ENCODE data around the gene TSPAN7.

TSPAN7 gene

DNA sequence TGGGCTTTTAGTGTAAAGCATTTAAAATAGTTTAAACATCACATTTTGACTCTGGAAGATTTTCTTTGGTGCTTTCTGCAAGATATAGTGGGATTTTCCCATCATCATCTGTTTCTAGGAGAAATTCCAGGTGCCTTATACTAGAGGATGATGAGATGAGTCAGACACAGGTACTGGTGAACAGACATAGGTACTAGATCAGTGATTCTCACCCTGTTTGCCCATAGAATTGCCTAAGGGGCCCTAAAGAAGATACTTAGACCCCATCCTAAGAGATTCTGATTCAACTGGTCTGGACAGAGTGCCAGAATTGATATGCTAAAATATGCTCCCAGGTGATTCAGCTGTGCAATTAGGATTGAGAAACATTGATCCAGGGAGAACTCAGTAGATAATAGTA, 9.7 kb downstream of the TSPAN7 start:
- Mint-ChIP-seq H3K27me3 (no peaks in the 10 kb centered on the region), H3K4me3 (no peak overlapping the region), H3K9me3 (no peaks in the 10 kb centered on the region), H3K4me1 (no peaks in the 10 kb centered on the region), H3K27ac (no peak overlapping the region)
- ATAC-seq = no peak
- no peak for DNase-seq

DNA sequence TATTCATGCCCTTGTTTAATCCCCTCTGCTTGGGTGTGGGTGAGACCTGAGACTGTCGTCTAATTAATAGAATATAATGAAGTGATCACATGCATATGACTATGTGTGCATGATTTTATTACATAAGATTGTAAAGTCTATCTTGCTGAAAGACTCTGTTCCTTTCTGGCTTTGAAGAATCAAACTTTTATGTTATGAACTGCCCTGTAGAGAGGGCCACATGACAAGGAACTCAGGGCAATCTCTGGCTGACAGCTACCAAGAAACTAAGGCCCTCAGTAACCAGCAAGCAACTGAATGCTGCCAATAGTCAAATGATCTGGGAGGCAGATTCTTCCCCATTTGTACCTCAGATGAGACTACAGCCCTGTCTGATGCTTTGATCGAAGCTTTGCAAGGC, 13.5 kb downstream of the TSPAN7 start:
- no peaks in the 10 kb centered on the region for H3K4me1 Mint-ChIP-seq
- no peaks in the 10 kb centered on the region for H3K9me3 Mint-ChIP-seq
- no peak overlapping the region for H3K4me3 Mint-ChIP-seq
- H3K27ac Mint-ChIP-seq = no peak overlapping the region
- ATAC-seq (no peak), DNase-seq (no peak)
- no peaks in the 10 kb centered on the region for H3K27me3 Mint-ChIP-seq

DNA sequence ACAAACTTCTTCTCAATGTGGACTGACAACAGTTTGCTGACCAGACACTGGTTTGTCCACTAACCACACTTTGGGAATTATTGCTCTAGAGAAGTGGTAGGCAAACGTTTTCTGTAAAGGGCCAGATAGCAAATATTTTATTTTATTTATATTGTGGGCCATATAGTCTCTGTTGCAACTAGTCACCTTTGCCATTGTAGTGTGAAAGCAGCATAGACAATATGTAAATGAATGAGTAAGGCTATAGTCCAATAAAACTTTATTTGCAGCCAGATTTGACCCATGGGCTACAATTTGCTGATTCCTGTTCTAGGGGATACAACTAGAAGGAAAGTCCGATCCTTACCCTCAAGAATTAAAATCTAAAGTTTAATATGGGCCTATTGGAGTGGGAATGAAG, 14.5 kb downstream of the TSPAN7 start:
- ATAC-seq (no peak), DNase-seq (no peak)
- no peak overlapping the region for H3K27ac Mint-ChIP-seq
- no peaks in the 10 kb centered on the region for H3K27me3 Mint-ChIP-seq
- H3K9me3 Mint-ChIP-seq = no peaks in the 10 kb centered on the region
- no peaks in the 10 kb centered on the region for H3K4me1 Mint-ChIP-seq
- H3K4me3 Mint-ChIP-seq = no peak overlapping the region

DNA sequence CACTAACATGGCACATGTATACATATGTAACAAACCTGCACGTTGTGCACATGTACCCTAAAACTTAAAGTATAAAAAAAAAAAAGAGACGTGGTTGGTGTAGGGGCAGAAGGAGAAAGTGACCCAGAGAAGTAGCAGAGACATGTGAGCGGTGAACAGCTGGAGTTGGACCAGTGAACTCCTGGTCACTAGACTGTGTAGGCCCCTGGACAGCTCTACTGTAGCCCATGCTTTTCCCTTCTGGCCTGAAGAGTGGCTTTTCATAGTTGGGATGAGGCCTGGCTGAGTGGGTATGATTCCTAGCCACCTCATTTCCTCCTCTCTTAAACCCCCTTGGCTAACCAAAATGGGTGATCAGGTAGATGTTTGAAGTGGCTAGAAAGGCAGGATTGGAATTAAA, 16.4 kb downstream of the TSPAN7 start:
- no peaks in the 10 kb centered on the region for H3K9me3 Mint-ChIP-seq
- no peak overlapping the region for H3K27ac Mint-ChIP-seq
- H3K4me1 Mint-ChIP-seq = no peaks in the 10 kb centered on the region
- no peaks in the 10 kb centered on the region for H3K27me3 Mint-ChIP-seq
- no peak for ATAC-seq
- no peak for DNase-seq
- no peak overlapping the region for H3K4me3 Mint-ChIP-seq

DNA sequence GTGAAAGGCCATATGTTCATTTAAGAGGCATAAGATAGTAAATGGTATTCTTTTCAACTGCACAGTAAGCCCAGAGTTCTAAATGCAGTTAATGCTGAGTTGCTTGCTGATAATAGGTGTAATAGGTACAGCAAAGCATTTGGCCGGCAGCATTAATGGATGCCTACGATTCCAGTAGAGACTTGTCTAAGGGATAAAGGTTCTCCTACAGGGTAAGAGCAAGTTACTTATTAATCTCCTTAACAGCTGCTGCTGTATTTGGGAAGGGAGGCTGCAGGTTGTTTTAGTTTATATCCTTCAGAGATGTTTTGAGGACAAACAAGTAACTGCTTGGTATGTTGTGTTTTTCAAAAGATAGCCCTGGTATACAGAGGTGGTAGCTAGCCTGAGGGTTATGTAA, 16.8 kb downstream of the TSPAN7 start:
- no peak overlapping the region for H3K4me3 Mint-ChIP-seq
- no peak for ATAC-seq
- no peaks in the 10 kb centered on the region for H3K9me3 Mint-ChIP-seq
- no peaks in the 10 kb centered on the region for H3K4me1 Mint-ChIP-seq
- DNase-seq = no peak
- no peaks in the 10 kb centered on the region for H3K27me3 Mint-ChIP-seq
- H3K27ac Mint-ChIP-seq = no peak overlapping the region

DNA sequence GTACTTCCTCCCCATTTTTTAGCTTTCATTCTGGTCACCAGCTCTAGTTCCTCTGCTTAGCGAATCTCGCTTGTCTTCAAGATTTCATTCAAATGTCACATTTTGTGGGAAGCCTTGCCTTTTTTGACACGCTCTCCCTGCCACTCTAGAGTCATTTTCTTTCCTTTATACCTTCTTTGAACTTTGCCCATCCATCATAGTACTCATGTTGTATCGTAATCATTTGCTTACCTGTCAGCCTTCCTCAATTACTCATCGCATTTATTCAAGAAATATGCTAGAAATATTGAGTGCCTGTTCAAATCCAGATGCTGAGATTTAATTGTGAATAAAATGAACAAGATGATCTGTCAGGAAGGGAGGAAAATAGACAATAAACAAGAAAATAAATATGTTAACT, 21.8 kb downstream of the TSPAN7 start:
- H3K4me1 Mint-ChIP-seq = no peaks in the 10 kb centered on the region
- no peak overlapping the region for H3K4me3 Mint-ChIP-seq
- no peaks in the 10 kb centered on the region for H3K27me3 Mint-ChIP-seq
- DNase-seq (no peak), ATAC-seq (no peak)
- no peaks in the 10 kb centered on the region for H3K9me3 Mint-ChIP-seq
- H3K27ac Mint-ChIP-seq = no peak overlapping the region

DNA sequence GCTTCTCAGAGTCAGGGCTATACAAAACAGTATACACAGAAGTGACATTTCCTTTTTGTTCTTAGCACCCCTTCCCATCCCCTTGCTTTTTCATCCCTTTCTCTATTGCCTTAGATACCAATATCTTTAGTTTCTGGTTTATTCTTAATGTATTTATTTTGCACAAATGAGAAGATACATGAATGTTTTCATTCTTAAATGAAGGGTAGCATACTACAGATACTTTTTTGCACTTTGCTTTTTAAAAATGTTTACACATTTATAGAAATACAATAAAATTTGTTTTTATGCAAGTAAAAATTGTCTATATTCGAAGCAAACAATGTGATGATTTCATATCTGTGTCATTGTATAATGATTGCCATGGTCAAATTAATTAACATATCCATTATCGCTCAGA, 33.1 kb downstream of the TSPAN7 start:
- DNase-seq (no peak), ATAC-seq (no peak)
- Mint-ChIP-seq H3K27me3 (no peaks in the 10 kb centered on the region), H3K4me1 (no peaks in the 10 kb centered on the region), H3K4me3 (no peak overlapping the region), H3K9me3 (no peaks in the 10 kb centered on the region), H3K27ac (no peak overlapping the region)

DNA sequence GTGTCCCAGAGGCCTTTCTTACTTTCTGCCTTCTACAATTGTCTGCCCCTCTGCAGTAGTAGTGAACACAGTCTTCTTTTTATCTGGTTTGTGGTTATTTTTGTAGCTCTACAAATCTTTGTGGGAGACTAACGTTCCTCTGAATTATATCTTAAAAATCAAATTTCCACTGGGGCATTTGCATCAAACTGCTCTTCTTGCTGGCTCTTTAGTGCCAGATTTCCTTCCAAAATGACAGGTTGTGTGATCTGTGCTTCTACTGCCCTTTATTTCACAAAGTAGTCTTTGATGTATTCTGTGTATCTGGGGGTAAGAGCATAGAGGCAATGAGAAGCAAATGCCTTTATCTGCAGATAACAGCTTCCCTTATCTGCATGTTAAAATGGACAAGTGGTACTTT, 34.5 kb downstream of the TSPAN7 start:
- H3K27ac Mint-ChIP-seq = no peak overlapping the region
- H3K4me3 Mint-ChIP-seq = no peak overlapping the region
- DNase-seq = no peak
- H3K9me3 Mint-ChIP-seq = no peaks in the 10 kb centered on the region
- no peaks in the 10 kb centered on the region for H3K27me3 Mint-ChIP-seq
- ATAC-seq = no peak
- no peaks in the 10 kb centered on the region for H3K4me1 Mint-ChIP-seq

DNA sequence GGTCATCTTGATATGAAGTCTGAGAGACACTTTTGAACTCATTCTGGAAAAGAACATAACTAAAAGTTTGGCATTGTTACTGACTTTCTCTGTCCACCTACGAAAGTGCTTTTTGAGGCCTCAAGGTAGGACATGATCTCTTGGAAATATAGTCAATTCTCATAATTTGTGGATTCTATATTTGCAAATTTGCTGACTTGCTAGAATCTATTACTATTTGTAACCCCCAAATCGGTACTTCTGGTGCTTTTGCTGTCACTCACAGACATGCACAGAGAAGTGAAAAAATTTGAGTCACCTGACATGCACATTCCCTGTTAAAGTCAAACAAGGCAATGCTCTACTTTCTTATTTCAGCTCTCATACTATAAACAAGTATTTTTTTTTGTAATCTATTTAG, 35.6 kb downstream of the TSPAN7 start:
- Mint-ChIP-seq H3K27ac (no peak overlapping the region), H3K9me3 (no peaks in the 10 kb centered on the region), H3K27me3 (no peaks in the 10 kb centered on the region), H3K4me1 (no peaks in the 10 kb centered on the region), H3K4me3 (no peak overlapping the region)
- DNase-seq (no peak), ATAC-seq (no peak)

DNA sequence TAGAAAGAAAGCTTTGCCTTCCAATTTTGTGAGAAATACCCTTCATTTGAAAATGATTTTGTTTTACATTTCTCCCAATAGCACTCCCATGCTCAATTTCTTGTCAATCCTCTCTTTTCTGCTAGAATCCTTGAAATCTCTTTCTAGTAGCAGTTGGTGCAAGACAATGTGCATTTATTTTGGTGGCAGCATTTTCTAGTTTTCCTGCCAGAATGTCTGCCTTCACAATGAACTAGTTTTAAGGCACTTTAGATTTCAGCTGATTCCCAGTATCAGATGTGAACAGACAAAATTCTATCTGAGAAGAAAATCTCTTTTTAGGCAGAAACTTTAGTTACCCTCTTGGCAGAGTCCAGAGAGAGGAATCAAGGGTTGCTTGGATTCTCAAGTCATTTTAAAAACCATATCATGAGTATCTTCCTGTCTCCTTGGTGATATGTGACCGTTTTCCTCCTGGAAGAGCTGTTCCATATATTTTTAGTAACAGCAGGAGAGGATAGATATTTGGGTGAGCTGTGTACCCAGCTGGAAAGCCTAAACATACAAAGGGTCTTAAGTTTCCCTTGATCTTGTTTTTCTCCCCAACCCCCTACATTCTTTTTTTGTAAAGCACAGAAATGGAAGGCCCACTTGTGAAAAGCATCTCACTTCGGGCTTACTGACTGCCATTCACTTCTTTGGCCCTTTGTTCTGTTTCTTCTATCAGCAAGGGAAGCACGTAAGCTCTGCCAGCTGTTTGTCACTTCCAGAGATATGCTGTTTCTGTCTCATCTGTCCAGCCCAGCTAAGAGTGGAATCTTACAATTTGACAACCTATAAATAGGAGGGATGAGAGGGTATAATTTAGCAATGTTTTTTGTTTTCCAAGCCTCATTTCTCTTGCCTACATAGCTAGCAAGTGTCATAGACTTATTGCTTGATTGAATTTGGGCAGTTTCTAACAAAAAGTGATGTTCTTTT, 38.7 kb downstream of the TSPAN7 start:
- H3K27ac Mint-ChIP-seq = no peak overlapping the region
- no peaks in the 10 kb centered on the region for H3K9me3 Mint-ChIP-seq
- no peak for DNase-seq
- no peak for ATAC-seq
- H3K27me3 Mint-ChIP-seq = no peaks in the 10 kb centered on the region
- no peak overlapping the region for H3K4me3 Mint-ChIP-seq
- H3K4me1 Mint-ChIP-seq = no peaks in the 10 kb centered on the region

DNA sequence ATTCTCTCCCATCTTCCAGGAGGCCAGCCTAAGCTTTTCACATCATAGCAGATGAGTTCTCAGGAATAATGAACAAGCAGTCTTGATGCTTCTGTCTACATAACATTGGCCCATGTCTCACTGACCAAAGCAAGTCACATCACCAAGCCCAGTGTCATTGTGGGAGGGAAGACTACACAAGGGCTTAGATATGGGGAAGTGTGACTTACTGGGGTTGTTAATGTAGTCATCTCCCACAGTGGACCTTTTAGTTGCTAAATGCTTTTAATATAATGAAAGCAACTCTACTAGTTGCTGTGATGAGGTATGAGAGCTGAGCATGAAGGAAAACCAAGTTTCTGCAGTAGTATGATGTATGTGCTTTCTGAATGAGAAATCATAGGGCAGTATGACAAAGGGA, 40.5 kb downstream of the TSPAN7 start:
- Mint-ChIP-seq H3K9me3 (no peaks in the 10 kb centered on the region), H3K27ac (no peak overlapping the region), H3K27me3 (no peaks in the 10 kb centered on the region), H3K4me1 (no peaks in the 10 kb centered on the region), H3K4me3 (no peak overlapping the region)
- DNase-seq = no peak
- ATAC-seq = no peak

DNA sequence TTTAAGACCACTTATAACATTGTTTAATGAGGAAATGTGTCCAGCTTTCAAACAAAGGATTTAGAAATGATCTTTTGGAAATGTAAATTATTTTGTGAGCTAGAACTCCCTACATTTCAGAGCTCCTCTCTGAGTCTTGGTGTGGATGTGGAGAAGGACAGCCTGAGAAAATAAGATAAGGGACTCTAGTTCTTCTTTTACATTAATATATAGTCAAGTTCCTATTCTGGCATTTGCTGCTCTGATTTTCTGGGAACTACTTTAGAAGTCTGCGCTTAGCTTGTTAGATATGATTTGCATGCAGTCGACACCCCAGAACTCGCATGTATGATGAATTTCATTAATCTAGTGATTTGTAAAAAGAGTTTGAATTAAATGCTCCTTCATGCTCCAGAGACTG, 45.5 kb downstream of the TSPAN7 start:
- ATAC-seq = no peak
- no peak overlapping the region for H3K4me3 Mint-ChIP-seq
- no peak overlapping the region for H3K27ac Mint-ChIP-seq
- no peaks in the 10 kb centered on the region for H3K4me1 Mint-ChIP-seq
- no peak for DNase-seq
- H3K9me3 Mint-ChIP-seq = no peaks in the 10 kb centered on the region
- peaks cover 14% of the 10 kb centered on the region for H3K27me3 Mint-ChIP-seq

DNA sequence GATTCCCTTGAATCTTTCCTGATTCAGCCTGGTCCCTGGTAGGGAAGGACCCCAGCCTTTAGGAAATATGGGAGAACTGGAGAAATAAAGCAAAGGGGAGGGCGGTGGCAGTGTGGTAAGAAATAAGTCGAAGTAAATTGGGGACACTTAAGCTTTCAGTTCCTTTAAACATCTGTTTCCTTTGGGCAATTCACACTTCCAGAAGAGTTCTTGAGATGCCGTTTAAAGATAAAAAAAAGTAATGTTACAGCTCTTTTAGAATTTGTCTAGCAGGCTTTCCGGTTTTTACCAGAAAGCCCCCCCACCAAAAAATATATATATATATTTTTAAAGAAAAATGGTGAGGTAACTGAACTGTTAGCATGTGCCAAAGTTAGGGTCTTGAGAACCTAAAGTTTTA, 46.6 kb downstream of the TSPAN7 start:
- H3K4me1 Mint-ChIP-seq = no peaks in the 10 kb centered on the region
- H3K9me3 Mint-ChIP-seq = no peaks in the 10 kb centered on the region
- peaks cover 14% of the 10 kb centered on the region for H3K27me3 Mint-ChIP-seq
- no peak overlapping the region for H3K27ac Mint-ChIP-seq
- ATAC-seq = no peak
- DNase-seq = no peak
- no peak overlapping the region for H3K4me3 Mint-ChIP-seq

DNA sequence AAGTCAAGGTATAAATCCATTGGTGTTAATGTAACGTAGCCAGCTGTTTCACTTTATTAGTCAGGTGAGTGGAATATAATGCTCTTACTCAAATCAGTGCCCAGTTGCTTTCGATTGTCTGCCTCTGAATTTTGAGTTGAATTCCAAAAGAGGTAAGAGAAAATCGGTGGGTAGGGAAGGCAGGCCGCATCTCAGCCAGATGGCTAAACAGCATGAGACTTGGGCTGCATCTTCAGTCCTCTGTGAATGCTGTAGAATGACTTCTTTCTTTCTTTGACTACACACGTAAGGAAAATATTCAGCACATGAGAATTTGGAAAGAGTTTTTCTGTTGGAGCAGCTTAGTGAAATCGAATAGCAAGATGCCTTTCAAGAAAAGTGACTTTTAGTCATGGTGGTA, 49.5 kb downstream of the TSPAN7 start:
- Mint-ChIP-seq H3K4me3 (no peak overlapping the region), H3K9me3 (no peaks in the 10 kb centered on the region), H3K27ac (no peak overlapping the region), H3K4me1 (no peaks in the 10 kb centered on the region), H3K27me3 (peaks cover 14% of the 10 kb centered on the region)
- ATAC-seq (no peak), DNase-seq (no peak)

DNA sequence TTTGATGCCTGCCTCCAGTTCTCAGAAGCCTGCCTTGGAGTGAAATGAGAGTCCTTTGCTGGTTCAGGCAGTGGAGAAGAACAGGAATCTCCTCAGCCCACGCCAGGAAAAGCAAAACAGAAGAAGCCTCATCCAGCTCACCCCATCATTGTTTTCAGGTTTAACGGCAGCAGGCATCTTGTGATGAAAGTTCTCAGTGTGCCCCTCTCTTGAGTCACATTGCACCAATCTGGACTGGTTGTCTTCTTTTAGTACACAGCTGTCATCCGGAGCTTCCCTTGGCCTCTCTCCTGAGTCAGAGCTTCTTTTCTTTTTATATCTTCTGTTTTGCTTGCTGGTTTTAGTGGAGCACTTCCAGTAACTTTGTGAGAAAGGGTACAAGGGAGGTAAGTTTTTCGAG, 50.9 kb downstream of the TSPAN7 start:
- H3K27ac Mint-ChIP-seq = no peak overlapping the region
- peaks cover 12% of the 10 kb centered on the region for H3K27me3 Mint-ChIP-seq
- no peak for ATAC-seq
- no peak for DNase-seq
- no peaks in the 10 kb centered on the region for H3K9me3 Mint-ChIP-seq
- no peaks in the 10 kb centered on the region for H3K4me1 Mint-ChIP-seq
- H3K4me3 Mint-ChIP-seq = no peak overlapping the region

DNA sequence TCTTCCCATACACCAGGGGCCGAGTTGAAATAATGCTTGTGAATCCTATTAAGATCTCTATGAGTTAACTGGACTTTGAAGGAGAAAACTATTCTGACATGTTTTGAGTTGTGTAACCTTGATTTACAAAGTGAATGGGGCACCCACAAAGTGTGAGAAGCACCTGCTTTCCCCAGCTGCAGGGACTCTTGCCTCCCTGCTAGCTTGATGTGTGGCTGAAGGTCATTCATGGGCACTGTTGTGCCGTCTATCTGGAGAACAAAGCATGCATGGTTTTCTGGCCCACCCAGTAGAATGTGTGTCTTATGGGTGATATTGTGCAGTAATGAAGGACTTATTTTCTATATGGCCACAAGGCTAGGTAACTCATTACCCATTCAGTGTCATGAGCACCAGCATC, 53.1 kb downstream of the TSPAN7 start:
- Mint-ChIP-seq H3K4me3 (no peak overlapping the region), H3K27ac (no peak overlapping the region), H3K27me3 (no peaks in the 10 kb centered on the region), H3K4me1 (no peaks in the 10 kb centered on the region), H3K9me3 (no peaks in the 10 kb centered on the region)
- no peak for ATAC-seq
- DNase-seq = no peak

DNA sequence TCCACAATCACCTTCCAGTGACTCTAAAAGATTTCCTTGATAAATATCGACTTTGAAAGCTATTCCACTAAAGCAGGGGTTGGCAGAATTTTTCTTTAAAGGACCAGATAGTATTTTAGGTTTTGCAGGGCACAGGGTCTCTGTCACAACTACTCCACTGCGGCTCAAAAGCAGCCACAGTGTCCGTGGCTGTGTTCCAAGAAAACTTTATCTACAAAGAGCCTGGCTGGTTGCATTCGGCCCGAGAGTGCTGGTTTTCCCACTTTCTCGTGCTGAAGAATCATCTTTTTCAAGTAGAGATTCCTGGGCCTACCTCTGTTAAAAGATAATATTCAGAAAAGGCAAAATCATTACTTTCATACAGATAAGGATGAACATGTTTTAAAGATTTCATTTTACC, 55.6 kb downstream of the TSPAN7 start:
- Mint-ChIP-seq H3K27me3 (no peaks in the 10 kb centered on the region), H3K4me1 (no peaks in the 10 kb centered on the region)

More for the DNA sequence above, 55.6 kb downstream of the TSPAN7 start:
- Mint-ChIP-seq H3K27ac (no peak overlapping the region), H3K9me3 (no peaks in the 10 kb centered on the region), H3K4me3 (no peak overlapping the region)
- DNase-seq (no peak), ATAC-seq (no peak)
